Fibroblast of mammary gland (primary cell): Measurements from ENCODE around the gene INSYN2B.

Experiments
- DNase-seq: peaks from one replicate; pipeline ENCODE4 v3.0.0-alpha.2; 2010; ENCODE audit warnings: low read depth
- H3K4me3 ChIP-seq: 2 replicates; pipeline ENCODE4 v1.5.1; 2011; ENCODE audit warnings: low read depth, mild to moderate bottlenecking, low read length, moderate library complexity; ENCODE audit not compliant: control insufficient read depth
- TF ChIP-seq, protein P1 (sequence below): conservative IDR thresholded peaks from 2 replicates; pipeline ENCODE4 v1.5.1; 2011; ENCODE audit warnings: low read depth, low read length, inconsistent platforms; ENCODE audit not compliant: control insufficient read depth, insufficient read depth

INSYN2B gene

DNA sequence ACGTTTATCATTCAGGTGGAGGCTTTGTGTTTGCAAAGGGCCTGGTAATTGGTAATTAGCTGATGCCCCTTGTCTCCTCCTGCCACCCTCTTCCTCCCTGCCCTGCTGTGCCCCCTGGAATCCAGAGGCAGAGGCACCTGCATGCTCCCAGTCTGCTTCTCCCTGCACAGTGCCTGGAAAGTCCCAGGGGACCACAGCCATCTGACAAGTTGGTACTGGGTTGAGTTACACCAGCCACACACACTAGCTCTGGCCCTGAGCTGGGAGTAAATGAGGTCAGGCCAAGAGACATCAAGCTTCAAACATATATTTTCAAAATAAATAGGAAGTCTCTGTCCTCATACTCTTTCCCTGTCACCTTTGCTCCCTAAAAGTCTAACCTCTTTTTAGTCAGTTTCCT is 56.3 kb downstream of the INSYN2B start:
- TF ChIP-seq, protein P1, sequence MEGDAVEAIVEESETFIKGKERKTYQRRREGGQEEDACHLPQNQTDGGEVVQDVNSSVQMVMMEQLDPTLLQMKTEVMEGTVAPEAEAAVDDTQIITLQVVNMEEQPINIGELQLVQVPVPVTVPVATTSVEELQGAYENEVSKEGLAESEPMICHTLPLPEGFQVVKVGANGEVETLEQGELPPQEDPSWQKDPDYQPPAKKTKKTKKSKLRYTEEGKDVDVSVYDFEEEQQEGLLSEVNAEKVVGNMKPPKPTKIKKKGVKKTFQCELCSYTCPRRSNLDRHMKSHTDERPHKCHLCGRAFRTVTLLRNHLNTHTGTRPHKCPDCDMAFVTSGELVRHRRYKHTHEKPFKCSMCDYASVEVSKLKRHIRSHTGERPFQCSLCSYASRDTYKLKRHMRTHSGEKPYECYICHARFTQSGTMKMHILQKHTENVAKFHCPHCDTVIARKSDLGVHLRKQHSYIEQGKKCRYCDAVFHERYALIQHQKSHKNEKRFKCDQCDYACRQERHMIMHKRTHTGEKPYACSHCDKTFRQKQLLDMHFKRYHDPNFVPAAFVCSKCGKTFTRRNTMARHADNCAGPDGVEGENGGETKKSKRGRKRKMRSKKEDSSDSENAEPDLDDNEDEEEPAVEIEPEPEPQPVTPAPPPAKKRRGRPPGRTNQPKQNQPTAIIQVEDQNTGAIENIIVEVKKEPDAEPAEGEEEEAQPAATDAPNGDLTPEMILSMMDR: no peak
- H3K4me3 ChIP-seq: no peak overlapping the region
- no peak for DNase-seq

DNA sequence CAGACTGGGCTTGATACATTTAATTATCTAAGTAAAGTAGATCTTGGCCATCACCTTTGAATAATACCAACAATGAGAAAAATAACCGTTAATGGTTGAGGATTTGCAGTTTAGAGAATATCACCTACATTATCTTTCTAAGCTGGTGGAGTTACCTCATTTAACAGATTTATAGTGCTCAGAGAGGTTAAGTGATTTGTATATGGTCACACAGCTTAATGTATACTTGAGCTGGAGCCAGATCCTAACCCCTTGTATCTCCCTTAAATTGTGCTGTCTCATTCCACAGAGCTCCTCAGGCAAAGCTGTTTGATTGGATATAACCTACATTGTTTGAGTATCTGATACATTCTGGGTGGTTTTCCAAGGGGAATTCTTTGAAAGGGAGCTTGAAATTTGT is 57.8 kb downstream of the INSYN2B start:
- H3K4me3 ChIP-seq: no peak overlapping the region
- TF ChIP-seq, protein P1: no peak
- no peak for DNase-seq

DNA sequence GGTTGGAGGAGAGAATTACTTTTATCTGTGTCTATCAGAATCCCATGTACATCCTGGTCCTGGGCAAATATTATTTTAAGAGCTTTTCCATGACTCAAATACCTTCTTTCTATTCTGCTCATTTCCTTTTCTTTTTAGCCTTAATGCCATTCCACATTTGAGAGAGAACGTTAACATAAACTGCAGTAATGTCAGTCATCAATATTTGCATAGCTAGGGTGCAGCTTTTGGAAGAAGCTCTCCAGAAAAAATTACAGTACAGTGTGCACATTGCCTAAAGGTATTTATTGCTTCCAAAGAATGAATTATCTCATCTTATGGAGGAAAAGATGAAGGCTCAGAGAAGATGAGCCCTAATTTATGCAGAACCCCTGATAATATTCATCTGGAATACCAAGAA is 58.3 kb downstream of the INSYN2B start:
- H3K4me3 ChIP-seq: no peak overlapping the region
- TF ChIP-seq, protein P1: no peak
- DNase-seq: no peak

DNA sequence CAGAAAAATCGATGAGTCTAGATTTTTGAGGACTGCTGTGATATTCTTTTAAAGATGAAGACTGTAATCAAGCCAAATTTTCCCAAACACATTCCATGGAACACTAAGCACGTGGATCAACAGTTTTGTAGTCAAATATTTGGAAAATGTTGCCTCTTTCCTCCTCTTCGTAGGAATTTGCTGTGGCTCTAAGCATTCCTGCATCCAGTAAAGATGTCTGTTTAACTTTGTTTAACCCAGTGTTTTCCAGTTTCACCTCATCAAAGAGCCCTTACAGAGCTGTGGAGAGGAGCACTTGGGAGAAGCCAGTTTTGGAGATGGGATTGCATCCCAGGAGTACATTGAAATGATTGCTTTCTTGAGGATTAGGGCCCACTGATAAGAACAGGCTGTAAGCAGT is 58.9 kb downstream of the INSYN2B start:
- no peak for DNase-seq
- TF ChIP-seq, protein P1: no peak

DNA sequence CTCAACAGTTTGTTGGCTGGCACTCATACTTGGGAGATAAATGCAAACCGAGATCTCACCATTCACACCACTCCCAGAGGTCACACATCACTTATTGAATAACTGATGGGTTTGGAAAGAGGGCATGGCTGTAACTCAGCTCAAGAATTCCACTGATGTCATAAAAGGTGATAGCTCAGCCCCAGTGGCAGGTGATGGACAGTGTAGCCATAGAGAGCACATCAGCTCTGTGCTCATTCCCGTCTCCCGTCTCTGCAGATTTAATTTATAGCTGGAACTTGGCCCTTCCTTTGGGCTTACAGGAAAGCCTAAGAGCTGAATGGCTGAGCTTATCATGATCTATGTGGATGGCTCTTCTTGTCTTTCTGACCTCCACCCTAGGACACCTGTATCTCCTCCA is 59.8 kb downstream of the INSYN2B start:
- no peak overlapping the region for H3K4me3 ChIP-seq
- no peak for DNase-seq
- TF ChIP-seq, protein P1: no peak

More for the DNA sequence above, 58.9 kb downstream of the INSYN2B start:
- H3K4me3 ChIP-seq: no peak overlapping the region

DNA sequence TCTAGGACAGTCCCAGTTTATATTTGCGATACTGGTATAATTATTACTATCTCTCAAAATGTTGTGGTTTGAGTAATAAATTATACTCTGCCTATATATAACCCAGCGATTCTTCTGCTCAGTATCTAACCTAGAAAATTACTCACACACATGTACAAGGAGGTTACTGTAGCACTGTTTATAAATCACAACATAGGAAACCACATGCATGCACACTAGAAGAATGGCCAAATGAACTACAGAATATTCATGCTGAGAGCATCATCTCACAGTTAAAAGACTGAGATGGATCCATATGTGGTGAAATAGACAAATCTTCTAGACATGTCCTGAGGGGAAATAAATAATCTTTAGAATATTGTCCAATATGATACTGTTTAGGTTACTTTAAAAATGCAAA is 62.1 kb downstream of the INSYN2B start:
- TF ChIP-seq, protein P1: no peak
- DNase-seq: no peak
- no peak overlapping the region for H3K4me3 ChIP-seq

DNA sequence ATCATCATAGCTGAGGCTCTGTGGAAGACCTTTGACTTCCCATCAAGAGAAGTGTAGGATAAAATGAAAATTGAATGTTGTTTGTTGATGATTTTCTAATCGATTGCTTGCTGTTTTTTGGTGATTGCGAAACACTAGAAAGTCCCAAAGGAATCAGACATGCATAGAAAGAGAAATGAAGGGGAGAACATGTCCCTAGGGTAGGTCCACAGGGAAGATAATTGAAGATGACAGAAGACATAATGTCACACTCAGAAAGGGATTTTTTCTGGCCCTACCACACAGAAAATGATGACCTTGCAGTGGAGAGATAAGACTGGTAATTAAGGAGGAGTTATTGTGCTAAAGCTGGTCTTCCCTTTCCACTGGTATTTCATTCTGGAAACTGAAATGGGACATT is 62.8 kb downstream of the INSYN2B start:
- TF ChIP-seq, protein P1: no peak
- H3K4me3 ChIP-seq: no peak overlapping the region
- DNase-seq: no peak
